Tibial nerve (tissue), 3 donors: ENCODE measurements around the gene PDIA5.

Experiments used
- CTCF ChIP-seq, 5 experiments: fragments of 200-600 bp in 3 of 5; fragments of 450-650 bp in 2 of 5; sonication (generic) in 3 of 5; IDR thresholded peaks; one replicate each; pipeline ENCODE4 v1.5.1; 2016 to 2019; ENCODE audit warnings: antibody characterized with exemption in 5 of 5, mild to moderate bottlenecking in 3 of 5, moderate library complexity in 2 of 5
- POLR2A ChIP-seq, 2 donors: fragments of 450-650 bp; IDR thresholded peaks; one replicate each; pipeline ENCODE4 v1.6.1; 2017; ENCODE audit warnings: antibody characterized with exemption in 2 of 2, mild to moderate bottlenecking in 2 of 2, moderate library complexity in 2 of 2

GRCh38 chr3:123034996-123035395 is 31.8 kb upstream of the PDIA5 start:
- TF ChIP-seq POLR2A (IDR thresholded peaks at IDR 0.05), result no peak
- no peak for TF ChIP-seq CTCF (IDR thresholded peaks at IDR 0.05)
